Endothelial cell of hepatic sinusoid (primary cell): ENCODE data around the gene WAPL.

Source experiments
- in situ Hi-C: cut with HindIII; loops from 2 replicates; pipeline ENCODE4 v1.10.0; 2017; ENCODE audit warnings: low sequenced_read_pairs

Gene WAPL

DNA sequence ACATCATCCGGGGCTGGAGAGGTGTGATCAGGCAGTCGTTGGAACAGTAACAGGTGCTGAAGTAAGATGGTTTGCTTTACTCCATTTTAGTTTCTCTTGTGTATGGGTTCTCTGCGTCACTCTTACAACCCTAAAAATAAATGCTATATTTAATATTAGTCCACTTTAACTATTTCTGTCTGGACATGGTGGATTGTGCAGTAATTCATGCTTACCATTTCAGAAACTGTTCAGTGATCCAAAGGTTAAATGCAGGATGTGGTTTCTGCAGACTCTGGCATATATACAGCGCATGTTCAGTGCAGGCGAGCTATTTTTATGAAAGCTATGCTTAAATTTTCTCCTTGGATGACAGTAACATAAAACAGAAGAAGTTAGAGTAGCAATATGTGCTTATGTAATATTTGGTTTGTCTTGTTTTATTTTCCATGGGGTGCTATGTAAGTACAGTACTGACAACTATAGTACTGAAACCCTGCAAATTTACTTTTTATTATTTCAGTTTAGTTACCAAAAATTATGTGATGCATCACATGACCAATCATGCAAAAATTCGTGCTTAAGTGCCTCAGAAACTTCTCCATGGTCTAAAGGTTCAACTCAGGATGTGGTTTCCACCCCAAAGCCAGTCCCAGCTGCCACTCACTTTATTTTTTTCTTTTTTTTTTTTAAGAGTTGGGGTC lies 108.4 kb downstream of the WAPL start:
- in situ Hi-C loops, result no loop called here

GRCh38 chr10:86411852-86412560 lies 109.6 kb downstream of the WAPL start:
- in situ Hi-C loops, result no loop called here

DNA sequence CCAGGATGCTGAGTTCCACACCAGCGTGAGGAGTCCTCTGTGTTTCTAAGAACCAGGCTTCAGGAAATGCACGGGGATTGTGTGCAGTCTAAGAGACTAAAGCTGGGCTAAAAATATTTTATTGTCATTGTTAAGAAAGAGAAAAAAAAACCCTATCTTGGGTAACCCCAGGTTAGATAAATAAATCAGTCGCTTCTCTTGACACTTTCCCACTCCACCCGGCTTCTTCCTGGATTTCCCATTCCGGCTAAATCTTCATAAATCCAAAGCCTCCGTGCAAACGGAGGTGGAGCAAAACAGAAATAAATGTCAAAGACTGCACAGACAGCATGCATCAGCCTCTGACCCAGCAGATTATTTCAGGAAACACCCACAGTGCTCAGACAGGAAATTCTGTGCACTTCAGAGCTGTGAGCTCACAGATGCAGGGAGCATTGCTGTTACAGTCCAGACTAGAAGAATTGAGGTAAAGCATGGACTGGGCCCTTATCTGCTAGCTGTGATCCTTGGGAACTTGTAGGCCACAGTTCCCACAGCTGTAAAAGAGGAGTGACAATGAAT lies 110.2 kb downstream of the WAPL start:
- in situ Hi-C loops, result no loop called here

GRCh38 chr10:86410542-86411124 lies 111.0 kb downstream of the WAPL start:
- in situ Hi-C loops, result no loop called here

DNA sequence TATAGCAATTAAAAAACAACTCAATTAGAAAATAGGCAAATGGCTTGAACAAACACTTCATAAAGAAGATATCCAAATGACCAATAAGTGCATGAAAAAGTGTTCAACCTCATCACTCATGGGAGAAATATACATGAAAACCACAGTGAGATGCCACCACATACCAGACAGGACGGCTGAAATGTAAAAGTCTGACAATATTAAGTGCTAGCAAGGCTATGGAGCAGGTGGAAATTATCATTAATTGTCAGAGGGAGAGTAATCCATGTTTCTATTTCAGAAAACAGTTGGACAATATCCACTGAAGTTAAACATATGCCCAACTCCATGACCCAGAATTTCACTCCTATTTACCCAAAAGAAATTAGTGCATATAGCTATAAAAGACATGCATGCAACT lies 112.4 kb downstream of the WAPL start:
- in situ Hi-C loops, result no loop called here

DNA sequence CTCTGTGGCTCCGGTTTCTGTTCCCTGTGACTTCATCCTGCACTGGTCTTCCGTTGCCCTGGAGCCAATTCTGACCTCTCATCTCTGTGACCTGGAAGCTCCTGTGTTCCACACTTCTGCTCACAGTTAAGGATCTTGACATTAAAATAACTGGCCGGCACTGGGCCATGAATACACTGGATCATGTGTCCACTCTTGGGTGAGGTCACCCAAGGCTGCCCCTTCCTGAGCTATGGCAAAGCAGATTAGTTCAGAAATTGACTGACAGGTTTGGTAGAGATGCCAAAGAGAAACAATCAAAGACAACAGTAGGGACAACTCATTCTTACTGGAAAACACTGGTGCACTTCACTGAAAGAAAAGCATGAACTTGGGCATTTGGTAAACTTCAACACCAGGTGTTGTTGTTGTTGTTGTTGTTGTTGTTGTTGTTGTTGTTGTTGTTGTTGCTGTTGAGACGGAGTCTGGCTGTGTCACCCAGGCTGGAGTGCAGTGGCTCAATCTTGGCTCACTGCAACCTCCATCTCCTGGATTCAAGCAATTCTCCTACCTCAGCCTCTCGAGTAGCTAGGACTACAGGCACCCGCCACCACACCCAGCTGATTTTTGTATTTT lies 118.3 kb downstream of the WAPL start:
- in situ Hi-C loops, result no loop called here

- in situ Hi-C loops, result no loop called here
These were observed 119.2 kb downstream of the WAPL start for GRCh38 chr10:86402283-86402941.

GRCh38 chr10:86401588-86402282 lies 119.9 kb downstream of the WAPL start:
- in situ Hi-C loops, result no loop called here

GRCh38 chr10:86400705-86401587 lies 120.6 kb downstream of the WAPL start:
- in situ Hi-C loops, result no loop called here

GRCh38 chr10:86399879-86400704 lies 121.5 kb downstream of the WAPL start:
- in situ Hi-C loops, result no loop called here

DNA sequence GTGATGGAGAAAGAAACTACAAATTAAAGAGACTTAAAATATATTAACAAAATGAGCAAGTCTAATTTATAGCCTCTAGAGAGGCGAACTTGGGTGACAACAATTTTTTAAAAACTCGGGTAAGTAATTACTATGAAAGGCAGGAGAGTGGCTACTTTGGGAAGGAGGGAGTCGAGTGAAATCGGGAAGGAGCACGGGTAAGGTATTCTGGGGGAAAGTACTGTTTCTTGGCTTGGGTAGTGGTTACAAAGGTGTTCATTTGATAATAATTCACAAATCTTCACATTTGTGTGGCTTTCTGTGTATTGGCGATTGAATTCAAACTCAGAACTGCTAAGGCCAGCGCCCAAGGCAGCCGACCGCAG lies 122.1 kb downstream of the WAPL start:
- in situ Hi-C loops, result no loop called here

- in situ Hi-C loops, result no loop called here
These were observed 124.5 kb downstream of the WAPL start for GRCh38 chr10:86397120-86397519.

- in situ Hi-C loops, result no loop called here
These were observed 127.6 kb downstream of the WAPL start for GRCh38 chr10:86393862-86394455.

GRCh38 chr10:86393362-86393761 lies 128.2 kb downstream of the WAPL start:
- in situ Hi-C loops, result no loop called here

GRCh38 chr10:86392723-86393094 lies 128.9 kb downstream of the WAPL start:
- in situ Hi-C loops, result no loop called here

DNA sequence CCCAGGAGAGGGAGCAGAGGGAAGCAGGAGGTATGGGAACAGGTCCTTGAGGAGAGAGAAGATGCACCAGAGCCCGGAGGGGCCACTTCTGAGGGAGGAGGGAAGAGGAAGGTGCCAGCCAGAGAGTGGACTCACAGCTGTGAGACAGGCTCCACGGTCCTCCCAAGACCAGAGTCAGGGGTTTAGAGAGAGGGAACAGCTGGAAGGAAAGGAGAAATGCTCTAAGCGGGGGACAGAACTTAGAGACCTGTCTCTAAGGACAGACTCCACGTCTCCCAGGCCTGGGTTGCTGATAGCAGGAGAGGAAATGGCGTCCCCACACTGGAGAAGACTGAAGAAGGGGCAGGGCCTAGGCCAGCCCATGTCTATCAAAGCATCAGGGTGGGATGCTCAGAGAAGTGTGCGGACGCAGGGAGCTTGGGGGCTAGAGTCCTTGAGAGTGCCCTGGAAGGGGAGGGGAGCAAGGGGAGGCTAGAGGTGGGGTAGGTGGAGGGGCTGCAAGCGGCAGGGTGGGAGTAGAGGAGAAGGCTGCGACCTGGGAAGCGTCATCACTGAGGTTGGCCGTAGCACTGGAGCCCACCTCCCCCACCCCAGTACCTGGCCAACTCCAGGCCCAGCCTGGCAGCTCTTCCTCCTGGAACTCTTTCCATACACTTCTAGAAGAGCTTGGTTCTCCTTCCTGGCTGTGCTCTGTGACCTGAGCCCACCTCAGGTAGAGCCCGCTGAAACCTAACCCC lies 129.4 kb downstream of the WAPL start:
- in situ Hi-C loops, result no loop called here

- in situ Hi-C loops, result no loop called here
These were observed 130.3 kb downstream of the WAPL start for GRCh38 chr10:86391236-86391840.
